Measurements from ENCODE around the gene ALAD. TPM values are rescaled to one million over a fixed set of nuclear protein-coding genes. Genes with fewer than 3 reads are reported as not detected.

ALAD gene
- total and polyA plus RNA-seq, 2 of the 13 experiments (the other 11 are each of a cell fraction or from before 2014, with no cell fraction given), result 21.8 to 30.1 TPM

DNA sequence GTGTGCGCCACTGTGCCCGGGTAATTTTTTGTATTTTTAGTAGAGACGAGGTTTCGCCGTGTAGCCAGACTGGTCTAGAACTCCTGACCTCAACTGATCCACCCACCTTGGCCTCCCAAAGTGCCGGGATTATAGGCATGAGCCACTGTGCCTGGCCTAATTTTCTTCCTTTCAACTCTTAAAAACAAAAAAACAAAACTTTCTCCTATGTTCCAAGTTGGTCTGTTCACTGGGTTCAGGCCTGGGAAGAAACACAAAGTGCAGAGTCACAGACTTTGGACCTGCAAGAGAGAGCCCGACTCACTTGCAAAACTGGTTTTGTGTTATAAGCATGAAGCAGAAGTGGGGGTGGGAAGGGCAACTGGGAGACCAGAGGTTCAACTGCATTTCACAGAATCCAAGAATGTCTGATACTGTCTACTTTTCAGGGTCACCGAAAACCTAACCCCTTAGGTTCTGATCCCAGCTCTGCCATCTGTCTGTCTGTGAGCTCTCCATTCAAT, 19.1 kb downstream of the ALAD start (continued):
- TF ChIP-seq, protein P1, sequence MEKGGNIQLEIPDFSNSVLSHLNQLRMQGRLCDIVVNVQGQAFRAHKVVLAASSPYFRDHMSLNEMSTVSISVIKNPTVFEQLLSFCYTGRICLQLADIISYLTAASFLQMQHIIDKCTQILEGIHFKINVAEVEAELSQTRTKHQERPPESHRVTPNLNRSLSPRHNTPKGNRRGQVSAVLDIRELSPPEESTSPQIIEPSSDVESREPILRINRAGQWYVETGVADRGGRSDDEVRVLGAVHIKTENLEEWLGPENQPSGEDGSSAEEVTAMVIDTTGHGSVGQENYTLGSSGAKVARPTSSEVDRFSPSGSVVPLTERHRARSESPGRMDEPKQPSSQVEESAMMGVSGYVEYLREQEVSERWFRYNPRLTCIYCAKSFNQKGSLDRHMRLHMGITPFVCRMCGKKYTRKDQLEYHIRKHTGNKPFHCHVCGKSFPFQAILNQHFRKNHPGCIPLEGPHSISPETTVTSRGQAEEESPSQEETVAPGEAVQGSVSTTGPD (CRISPR knock-in tag; IDR thresholded peaks at IDR 0.05), result no peak
- peak; percentile 53; the same call in 1 of the 2 replicates for TF ChIP-seq CREM (IDR thresholded peaks at IDR 0.05)
- no peak for TF ChIP-seq CREM (CRISPR knock-in tag; IDR thresholded peaks at IDR 0.05)
- TF ChIP-seq, protein P2, sequence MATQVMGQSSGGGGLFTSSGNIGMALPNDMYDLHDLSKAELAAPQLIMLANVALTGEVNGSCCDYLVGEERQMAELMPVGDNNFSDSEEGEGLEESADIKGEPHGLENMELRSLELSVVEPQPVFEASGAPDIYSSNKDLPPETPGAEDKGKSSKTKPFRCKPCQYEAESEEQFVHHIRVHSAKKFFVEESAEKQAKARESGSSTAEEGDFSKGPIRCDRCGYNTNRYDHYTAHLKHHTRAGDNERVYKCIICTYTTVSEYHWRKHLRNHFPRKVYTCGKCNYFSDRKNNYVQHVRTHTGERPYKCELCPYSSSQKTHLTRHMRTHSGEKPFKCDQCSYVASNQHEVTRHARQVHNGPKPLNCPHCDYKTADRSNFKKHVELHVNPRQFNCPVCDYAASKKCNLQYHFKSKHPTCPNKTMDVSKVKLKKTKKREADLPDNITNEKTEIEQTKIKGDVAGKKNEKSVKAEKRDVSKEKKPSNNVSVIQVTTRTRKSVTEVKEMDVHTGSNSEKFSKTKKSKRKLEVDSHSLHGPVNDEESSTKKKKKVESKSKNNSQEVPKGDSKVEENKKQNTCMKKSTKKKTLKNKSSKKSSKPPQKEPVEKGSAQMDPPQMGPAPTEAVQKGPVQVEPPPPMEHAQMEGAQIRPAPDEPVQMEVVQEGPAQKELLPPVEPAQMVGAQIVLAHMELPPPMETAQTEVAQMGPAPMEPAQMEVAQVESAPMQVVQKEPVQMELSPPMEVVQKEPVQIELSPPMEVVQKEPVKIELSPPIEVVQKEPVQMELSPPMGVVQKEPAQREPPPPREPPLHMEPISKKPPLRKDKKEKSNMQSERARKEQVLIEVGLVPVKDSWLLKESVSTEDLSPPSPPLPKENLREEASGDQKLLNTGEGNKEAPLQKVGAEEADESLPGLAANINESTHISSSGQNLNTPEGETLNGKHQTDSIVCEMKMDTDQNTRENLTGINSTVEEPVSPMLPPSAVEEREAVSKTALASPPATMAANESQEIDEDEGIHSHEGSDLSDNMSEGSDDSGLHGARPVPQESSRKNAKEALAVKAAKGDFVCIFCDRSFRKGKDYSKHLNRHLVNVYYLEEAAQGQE (IDR thresholded peaks at IDR 0.05; ENCODE audit: borderline replicate concordance in 1 of 2, low read depth in 1 of 2, low read length in 2 of 2), result no peak
- no peak for TF ChIP-seq PHF8 (CRISPR knock-in tag; IDR thresholded peaks at IDR 0.05)
- TF ChIP-seq, protein P3, sequence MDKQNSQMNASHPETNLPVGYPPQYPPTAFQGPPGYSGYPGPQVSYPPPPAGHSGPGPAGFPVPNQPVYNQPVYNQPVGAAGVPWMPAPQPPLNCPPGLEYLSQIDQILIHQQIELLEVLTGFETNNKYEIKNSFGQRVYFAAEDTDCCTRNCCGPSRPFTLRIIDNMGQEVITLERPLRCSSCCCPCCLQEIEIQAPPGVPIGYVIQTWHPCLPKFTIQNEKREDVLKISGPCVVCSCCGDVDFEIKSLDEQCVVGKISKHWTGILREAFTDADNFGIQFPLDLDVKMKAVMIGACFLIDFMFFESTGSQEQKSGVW (CRISPR knock-in tag; IDR thresholded peaks at IDR 0.05; ENCODE audit: borderline replicate concordance), result no peak
- TF ChIP-seq ZNF143 (CRISPR knock-in tag; IDR thresholded peaks at IDR 0.05), result no peak
- TF ChIP-seq MAFG (CRISPR knock-in tag; IDR thresholded peaks at IDR 0.05), result no peak
- peak; percentile 50; the same call in 1 of the 2 replicates for TF ChIP-seq FOXA3 (CRISPR knock-in tag; IDR thresholded peaks at IDR 0.05)
- TF ChIP-seq ZNF777 (CRISPR knock-in tag; IDR thresholded peaks at IDR 0.05), result no peak
- 0 out of 2 replicates have a peak, but pooled peaks have one; percentile 33 for TF ChIP-seq SIX1 (CRISPR knock-in tag; IDR thresholded peaks at IDR 0.05; ENCODE audit: borderline replicate concordance)
- TF ChIP-seq NFKBIZ (CRISPR knock-in tag; IDR thresholded peaks at IDR 0.05), result 0 out of 2 replicates have a peak, but pooled peaks have one; percentile 47
- peak; percentile 51 for TF ChIP-seq ZEB1 (IDR thresholded peaks at IDR 0.05; ENCODE audit: insufficient replicate concordance, low read depth)
- no peak for TF ChIP-seq ZNF607 (CRISPR knock-in tag; IDR thresholded peaks at IDR 0.05; ENCODE audit: borderline replicate concordance)
- no peak for TF ChIP-seq ZNF790 (CRISPR knock-in tag; IDR thresholded peaks at IDR 0.05; ENCODE audit: borderline replicate concordance)
- TF ChIP-seq ZNF121 (CRISPR knock-in tag; IDR thresholded peaks at IDR 0.05), result no peak
- no peak for TF ChIP-seq ZFYVE20 (CRISPR knock-in tag; IDR thresholded peaks at IDR 0.05; ENCODE audit: borderline replicate concordance, low read depth)
- no peak for TF ChIP-seq ZNF746 (CRISPR knock-in tag; IDR thresholded peaks at IDR 0.05)
- no peak for TF ChIP-seq TOPORS (CRISPR knock-in tag; IDR thresholded peaks at IDR 0.05)
- TF ChIP-seq SALL2 (CRISPR knock-in tag; IDR thresholded peaks at IDR 0.05), result no peak
- TF ChIP-seq SP140L (CRISPR knock-in tag; IDR thresholded peaks at IDR 0.05; ENCODE audit: borderline replicate concordance), result no peak
- TF ChIP-seq ZNF724P (CRISPR knock-in tag; IDR thresholded peaks at IDR 0.05; ENCODE audit: borderline replicate concordance), result no peak
- TF ChIP-seq ZNF253 (CRISPR knock-in tag; IDR thresholded peaks at IDR 0.05; ENCODE audit: borderline replicate concordance), result no peak
- TF ChIP-seq CCAR2 (optimal IDR thresholded peaks at IDR 0.05; ENCODE audit: low read depth, low read length), result no peak
- no peak for TF ChIP-seq ZZZ3 (CRISPR knock-in tag; IDR thresholded peaks at IDR 0.05; ENCODE audit: borderline replicate concordance)
- 0 out of 2 replicates have a peak, but pooled peaks have one; percentile 46 for TF ChIP-seq ZNF292 (CRISPR knock-in tag; IDR thresholded peaks at IDR 0.05; ENCODE audit: borderline replicate concordance, low read depth)
- peak; percentile 75 for TF ChIP-seq CEBPG (CRISPR knock-in tag; IDR thresholded peaks at IDR 0.05)

Measured in HepG2 (cell line).